MM.1S (cell line): Measurements from ENCODE around the gene PPARGC1A.

Experiments
- DNase-seq: peaks from one replicate; pipeline ENCODE4 v3.0.0-alpha.2; 2015
- H2AFZ ChIP-seq: fragments of 300-600 bp; sonication (generic); 2 replicates; pipeline ENCODE4 v1.6.0; 2016; ENCODE audit warnings: antibody characterized with exemption, low read length
- H3F3A ChIP-seq: fragments of 300-600 bp; sonication (generic); 2 replicates; pipeline ENCODE4 v1.6.1; 2016; ENCODE audit warnings: mild to moderate bottlenecking, antibody characterized with exemption, low read length, moderate library complexity, mixed read lengths; ENCODE audit not compliant: insufficient read depth
- H3K27ac ChIP-seq: fragments of 300-600 bp; sonication (generic); 2 replicates; pipeline ENCODE4 v1.5.1; 2016; ENCODE audit warnings: mild to moderate bottlenecking, low read length
- H3K27me3 ChIP-seq: fragments of 300-600 bp; sonication (generic); replicated peaks from 2 replicates; pipeline ENCODE4 v1.6.0; 2016; ENCODE audit warnings: low read length; ENCODE audit not compliant: insufficient read depth
- H3K36me3 ChIP-seq: fragments of 300-600 bp; sonication (generic); replicated peaks from 2 replicates; pipeline ENCODE4 v1.6.1; 2016; ENCODE audit warnings: mild to moderate bottlenecking, low read length, mixed read lengths; ENCODE audit not compliant: insufficient read depth
- H3K4me1 ChIP-seq: fragments of 300-600 bp; sonication (generic); 2 replicates; pipeline ENCODE4 v1.6.1; 2016; ENCODE audit warnings: low read length, mixed read lengths
- H3K4me2 ChIP-seq: fragments of 300-600 bp; sonication (generic); 2 replicates; pipeline ENCODE4 v1.6.0; 2016; ENCODE audit warnings: low read depth, low read length
- H3K4me3 ChIP-seq: fragments of 300-600 bp; sonication (generic); 2 replicates; pipeline ENCODE4 v1.5.1; 2016; ENCODE audit warnings: low read length, mixed read lengths
- H3K79me2 ChIP-seq: fragments of 300-600 bp; sonication (generic); 2 replicates; pipeline ENCODE4 v1.6.1; 2016; ENCODE audit warnings: mixed run types, low read length, mixed read lengths
- H3K9ac ChIP-seq: fragments of 300-600 bp; sonication (generic); 2 replicates; pipeline ENCODE4 v1.6.1; 2016; ENCODE audit warnings: low read length, mixed read lengths
- H3K9me2 ChIP-seq: fragments of 300-600 bp; sonication (generic); replicated peaks from 2 replicates; pipeline ENCODE4 v1.6.1; 2016; ENCODE audit warnings: mild to moderate bottlenecking, low read length, mixed read lengths; ENCODE audit not compliant: insufficient read depth
- H3K9me3 ChIP-seq: fragments of 300-600 bp; sonication (generic); replicated peaks from 2 replicates; pipeline ENCODE4 v1.6.1; 2016; ENCODE audit warnings: mild to moderate bottlenecking, low read length, mixed read lengths; ENCODE audit not compliant: insufficient read depth
- H4K20me1 ChIP-seq: fragments of 300-600 bp; sonication (generic); 2 replicates; pipeline ENCODE4 v1.6.1; 2016; ENCODE audit warnings: mild to moderate bottlenecking, low read length, moderate library complexity, mixed read lengths; ENCODE audit not compliant: insufficient read depth
- EZH2 ChIP-seq: fragments of 300-600 bp; sonication (generic); optimal IDR thresholded peaks from 2 replicates; pipeline ENCODE3; 2017; ENCODE audit warnings: low read depth, mild to moderate bottlenecking, antibody characterized with exemption, low read length, mixed read lengths
- EZH2phosphoT487 ChIP-seq: fragments of 300-600 bp; sonication (generic); IDR thresholded peaks from 2 replicates; pipeline ENCODE4 v1.6.1; 2018; ENCODE audit warnings: antibody characterized with exemption, low read length
- TF ChIP-seq, protein P1 (sequence below): fragments of 300-600 bp; sonication (generic); IDR thresholded peaks from 2 replicates; pipeline ENCODE4 v1.5.1; 2016; ENCODE audit warnings: antibody characterized with exemption, low read length, mixed read lengths

Gene PPARGC1A

GRCh38 chr4:23877758-23878229 is 12.1 kb downstream of the PPARGC1A start:
- Histone ChIP-seq H3K36me3 (peaks cover 6% of the 10 kb centered on the region; the same call in 1 of the 2 replicates), H3K4me2 (no peak overlapping the region), H3K4me3 (no peak overlapping the region), H3F3A (no peaks in the 10 kb centered on the region), H3K79me2 (peaks cover 31% of the 10 kb centered on the region), H2AFZ (no peak overlapping the region), H3K27me3 (no peaks in the 10 kb centered on the region), H3K9me3 (no peaks in the 10 kb centered on the region), H4K20me1 (no peaks in the 10 kb centered on the region), H3K4me1 (peaks cover 10% of the 10 kb centered on the region), H3K9me2 (no peaks in the 10 kb centered on the region), H3K9ac (no peak overlapping the region), H3K27ac (no peak overlapping the region)
- DNase-seq = no peak
- TF ChIP-seq, protein P1, sequence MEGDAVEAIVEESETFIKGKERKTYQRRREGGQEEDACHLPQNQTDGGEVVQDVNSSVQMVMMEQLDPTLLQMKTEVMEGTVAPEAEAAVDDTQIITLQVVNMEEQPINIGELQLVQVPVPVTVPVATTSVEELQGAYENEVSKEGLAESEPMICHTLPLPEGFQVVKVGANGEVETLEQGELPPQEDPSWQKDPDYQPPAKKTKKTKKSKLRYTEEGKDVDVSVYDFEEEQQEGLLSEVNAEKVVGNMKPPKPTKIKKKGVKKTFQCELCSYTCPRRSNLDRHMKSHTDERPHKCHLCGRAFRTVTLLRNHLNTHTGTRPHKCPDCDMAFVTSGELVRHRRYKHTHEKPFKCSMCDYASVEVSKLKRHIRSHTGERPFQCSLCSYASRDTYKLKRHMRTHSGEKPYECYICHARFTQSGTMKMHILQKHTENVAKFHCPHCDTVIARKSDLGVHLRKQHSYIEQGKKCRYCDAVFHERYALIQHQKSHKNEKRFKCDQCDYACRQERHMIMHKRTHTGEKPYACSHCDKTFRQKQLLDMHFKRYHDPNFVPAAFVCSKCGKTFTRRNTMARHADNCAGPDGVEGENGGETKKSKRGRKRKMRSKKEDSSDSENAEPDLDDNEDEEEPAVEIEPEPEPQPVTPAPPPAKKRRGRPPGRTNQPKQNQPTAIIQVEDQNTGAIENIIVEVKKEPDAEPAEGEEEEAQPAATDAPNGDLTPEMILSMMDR = no peak
- no peak for TF ChIP-seq EZH2
- no peak for TF ChIP-seq EZH2phosphoT487

GRCh38 chr4:23876418-23877089 is 13.3 kb downstream of the PPARGC1A start:
- H3K27ac ChIP-seq = no peak overlapping the region
- H3F3A ChIP-seq = no peaks in the 10 kb centered on the region
- no peak overlapping the region for H3K4me3 ChIP-seq
- no peak overlapping the region for H3K9ac ChIP-seq
- H2AFZ ChIP-seq = no peak overlapping the region
- H3K79me2 ChIP-seq = peaks cover 37% of the 10 kb centered on the region
- no peak overlapping the region for H3K4me2 ChIP-seq
- no peak for DNase-seq
- H3K9me2 ChIP-seq = no peaks in the 10 kb centered on the region
- peaks cover 2% of the 10 kb centered on the region for H3K4me1 ChIP-seq
- TF ChIP-seq EZH2phosphoT487 = no peak
- no peak for TF ChIP-seq EZH2
- TF ChIP-seq, protein P1 = no peak
- no peaks in the 10 kb centered on the region for H3K9me3 ChIP-seq
- peaks cover 6% of the 10 kb centered on the region; the same call in 1 of the 2 replicates for H3K36me3 ChIP-seq
- no peaks in the 10 kb centered on the region for H4K20me1 ChIP-seq
- H3K27me3 ChIP-seq = no peaks in the 10 kb centered on the region

- Histone ChIP-seq H3K9me2 (no peaks in the 10 kb centered on the region), H3K27ac (no peak overlapping the region), H3K27me3 (no peaks in the 10 kb centered on the region), H3K4me1 (no peaks in the 10 kb centered on the region), H3K9ac (no peak overlapping the region), H3K36me3 (peaks cover 5% of the 10 kb centered on the region; the same call in 1 of the 2 replicates), H3K79me2 (peaks cover 41% of the 10 kb centered on the region), H3F3A (no peaks in the 10 kb centered on the region), H3K4me2 (no peak overlapping the region), H3K4me3 (no peak overlapping the region), H3K9me3 (no peaks in the 10 kb centered on the region), H2AFZ (no peak overlapping the region), H4K20me1 (no peaks in the 10 kb centered on the region)
- DNase-seq = no peak
- no peak for TF ChIP-seq EZH2
- TF ChIP-seq, protein P1 = no peak
- TF ChIP-seq EZH2phosphoT487 = no peak
Measured at GRCh38 chr4:23875317-23875716, 14.5 kb downstream of the PPARGC1A start.
